Upper lobe of left lung (tissue), 6 donors: Measurements from ENCODE around the gene EXOC3. TPM values are rescaled to one million over a fixed set of nuclear protein-coding genes. Genes with fewer than 3 reads are reported as not detected.
A peak's percentile ranks its signal among the peaks of the same experiment; 100 is the strongest.

Experiments used
- ATAC-seq, 2 donors: fragments of 200-7000 bp; cut with Tn5 transposase; one replicate each; pipeline ENCODE4 v1.9.1; 2022; ENCODE audit warnings: mild to moderate bottlenecking in 2 of 2, moderate library complexity in 2 of 2; ENCODE audit not compliant: low FRiP score in 2 of 2
- DNase-seq, 2 donors: peaks; one replicate each; pipeline ENCODE4 v3.0.0-alpha.2; 2019 to 2020
- H3K27ac ChIP-seq, 4 donors: fragments of 200-600 bp; sonication (generic); one replicate each; pipeline ENCODE4 v1.5.1; 2016 to 2019
- H3K27me3 ChIP-seq, 4 donors: fragments of 200-600 bp; sonication (generic); one replicate each; pipeline ENCODE4 v1.5.1; 2017 to 2019
- H3K36me3 ChIP-seq, 4 donors: fragments of 200-600 bp; sonication (generic); one replicate each; pipeline ENCODE4 v1.5.1; 2016 to 2019
- H3K4me1 ChIP-seq, 4 donors: fragments of 200-600 bp; sonication (generic); one replicate each; pipeline ENCODE4 v1.5.1; 2018 to 2019
- H3K4me3 ChIP-seq, 4 donors: fragments of 200-600 bp; sonication (generic); one replicate each; pipeline ENCODE4 v1.5.1; 2017 to 2019; ENCODE audit warnings: mild to moderate bottlenecking in 2 of 4, moderate library complexity in 1 of 4
- H3K9me3 ChIP-seq, 4 donors: fragments of 200-600 bp; sonication (generic); one replicate each; pipeline ENCODE4 v1.5.1; 2018 to 2019
- EP300 ChIP-seq, 4 donors: sonication (generic); formaldehyde crosslinking; IDR thresholded peaks; one replicate each; pipeline ENCODE4 v1.5.1; 2017; ENCODE audit warnings: antibody characterized with exemption in 4 of 4, control low read depth in 2 of 4
- POLR2A ChIP-seq, 4 donors: fragments of 450-650 bp; IDR thresholded peaks; one replicate each; pipeline ENCODE4 v1.5.1; 2016 to 2017; ENCODE audit warnings: antibody characterized with exemption in 4 of 4, mild to moderate bottlenecking in 2 of 4
- POLR2AphosphoS5 ChIP-seq, 2 donors: sonication (generic); formaldehyde crosslinking; IDR thresholded peaks; one replicate each; pipeline ENCODE4 v1.5.1; 2017; ENCODE audit warnings: antibody characterized with exemption in 2 of 2
- WGBS, 2 donors: methylation state at CpG; one replicate each; pipeline ENCODE4 v1.1.5; 2017 to 2018; 5-methylcytosine and 5-hydroxymethylcytosine counted together
- total RNA-seq, 6 donors: library from RNA; depleted of rRNA in 4 of 6; stranded (reverse); fragments of >200 nt in 4 of 6; gene quantifications; one replicate each; pipeline versions ENCODE4 v1.1.0 to v1.2.1, GENCODE V29; 2016 to 2021
- TF ChIP-seq, protein P1 (sequence below), 6 experiments: fragments of 450-650 bp in 4 of 6; fragments of 200-600 bp in 2 of 6; sonication (generic) in 2 of 6; IDR thresholded peaks; one replicate each; pipeline ENCODE4 v1.5.1; 2016 to 2019; ENCODE audit warnings: antibody characterized with exemption in 6 of 6
- donor health status: DM: no; HTN: no; CAD: no; lungs with moderate emphysema.
- donor health status: DM: no; HTN: yes; CAD: no; lungs with severe emphysema.

Gene EXOC3
- total RNA-seq, 6 donors from 2014 or later, result 43.6 to 149 (median 64.5) TPM

GRCh38 chr5:415928-416635 lies 26.9 kb upstream of the EXOC3 start:
- ATAC-seq, result peak; percentile 33 to 70
- 71 to 94% methylated on average over 10 to 23 of the region's 24 CpGs for WGBS, 2 donors
- H3K36me3 ChIP-seq, result no peaks in the 10 kb centered on the region
- no peaks in the 10 kb centered on the region for H3K9me3 ChIP-seq
- DNase-seq, result peak in 1 of 2 donors; percentile 68
- no peak overlapping the region for H3K4me3 ChIP-seq
- no peaks in the 10 kb centered on the region for H3K27me3 ChIP-seq
- no peak for TF ChIP-seq POLR2A (IDR thresholded peaks at IDR 0.05)
- TF ChIP-seq POLR2AphosphoS5 (IDR thresholded peaks at IDR 0.05), result no peak
- no peak for TF ChIP-seq EP300 (IDR thresholded peaks at IDR 0.05)
- TF ChIP-seq, protein P1, sequence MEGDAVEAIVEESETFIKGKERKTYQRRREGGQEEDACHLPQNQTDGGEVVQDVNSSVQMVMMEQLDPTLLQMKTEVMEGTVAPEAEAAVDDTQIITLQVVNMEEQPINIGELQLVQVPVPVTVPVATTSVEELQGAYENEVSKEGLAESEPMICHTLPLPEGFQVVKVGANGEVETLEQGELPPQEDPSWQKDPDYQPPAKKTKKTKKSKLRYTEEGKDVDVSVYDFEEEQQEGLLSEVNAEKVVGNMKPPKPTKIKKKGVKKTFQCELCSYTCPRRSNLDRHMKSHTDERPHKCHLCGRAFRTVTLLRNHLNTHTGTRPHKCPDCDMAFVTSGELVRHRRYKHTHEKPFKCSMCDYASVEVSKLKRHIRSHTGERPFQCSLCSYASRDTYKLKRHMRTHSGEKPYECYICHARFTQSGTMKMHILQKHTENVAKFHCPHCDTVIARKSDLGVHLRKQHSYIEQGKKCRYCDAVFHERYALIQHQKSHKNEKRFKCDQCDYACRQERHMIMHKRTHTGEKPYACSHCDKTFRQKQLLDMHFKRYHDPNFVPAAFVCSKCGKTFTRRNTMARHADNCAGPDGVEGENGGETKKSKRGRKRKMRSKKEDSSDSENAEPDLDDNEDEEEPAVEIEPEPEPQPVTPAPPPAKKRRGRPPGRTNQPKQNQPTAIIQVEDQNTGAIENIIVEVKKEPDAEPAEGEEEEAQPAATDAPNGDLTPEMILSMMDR (IDR thresholded peaks at IDR 0.05), result no peak
- H3K27ac ChIP-seq, result peak overlapping the region in 1 of 4 donors; percentile 87
- H3K4me1 ChIP-seq, result peaks cover 0 to 30% (median 0%) of the 10 kb centered on the region in 4 donors

DNA sequence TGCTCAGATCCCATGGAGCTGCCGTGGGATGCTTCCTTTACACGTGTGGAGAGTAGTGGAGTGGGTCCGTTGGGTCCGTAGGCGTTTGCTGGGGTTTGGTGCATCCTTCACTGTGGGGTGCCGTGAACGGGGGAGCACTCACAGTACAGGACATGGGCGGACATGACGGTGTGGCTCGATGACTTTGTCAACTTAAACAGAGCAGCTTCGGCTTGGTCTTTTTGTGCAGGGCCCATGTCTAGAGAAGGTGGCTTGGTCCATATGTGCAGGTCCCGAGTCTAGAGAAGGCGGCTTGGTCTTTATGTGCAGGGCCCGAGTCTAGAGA lies 26.4 kb upstream of the EXOC3 start:
- Histone ChIP-seq H3K9me3 (no peaks in the 10 kb centered on the region), H3K36me3 (no peaks in the 10 kb centered on the region), H3K4me1 (peaks cover 0 to 30% (median 0%) of the 10 kb centered on the region in 4 donors), H3K27me3 (no peaks in the 10 kb centered on the region), H3K4me3 (no peak overlapping the region), H3K27ac (no peak overlapping the region)
- 90 to 95% methylated on average over 13 to 14 of the region's 14 CpGs for WGBS, 2 donors
- ATAC-seq (peak in 1 of 2 donors; percentile 41), DNase-seq (no peak)
- TF ChIP-seq, protein P1 (IDR thresholded peaks at IDR 0.05), result no peak
- no peak for TF ChIP-seq POLR2AphosphoS5 (IDR thresholded peaks at IDR 0.05)
- TF ChIP-seq POLR2A (IDR thresholded peaks at IDR 0.05), result no peak
- no peak for TF ChIP-seq EP300 (IDR thresholded peaks at IDR 0.05)

DNA sequence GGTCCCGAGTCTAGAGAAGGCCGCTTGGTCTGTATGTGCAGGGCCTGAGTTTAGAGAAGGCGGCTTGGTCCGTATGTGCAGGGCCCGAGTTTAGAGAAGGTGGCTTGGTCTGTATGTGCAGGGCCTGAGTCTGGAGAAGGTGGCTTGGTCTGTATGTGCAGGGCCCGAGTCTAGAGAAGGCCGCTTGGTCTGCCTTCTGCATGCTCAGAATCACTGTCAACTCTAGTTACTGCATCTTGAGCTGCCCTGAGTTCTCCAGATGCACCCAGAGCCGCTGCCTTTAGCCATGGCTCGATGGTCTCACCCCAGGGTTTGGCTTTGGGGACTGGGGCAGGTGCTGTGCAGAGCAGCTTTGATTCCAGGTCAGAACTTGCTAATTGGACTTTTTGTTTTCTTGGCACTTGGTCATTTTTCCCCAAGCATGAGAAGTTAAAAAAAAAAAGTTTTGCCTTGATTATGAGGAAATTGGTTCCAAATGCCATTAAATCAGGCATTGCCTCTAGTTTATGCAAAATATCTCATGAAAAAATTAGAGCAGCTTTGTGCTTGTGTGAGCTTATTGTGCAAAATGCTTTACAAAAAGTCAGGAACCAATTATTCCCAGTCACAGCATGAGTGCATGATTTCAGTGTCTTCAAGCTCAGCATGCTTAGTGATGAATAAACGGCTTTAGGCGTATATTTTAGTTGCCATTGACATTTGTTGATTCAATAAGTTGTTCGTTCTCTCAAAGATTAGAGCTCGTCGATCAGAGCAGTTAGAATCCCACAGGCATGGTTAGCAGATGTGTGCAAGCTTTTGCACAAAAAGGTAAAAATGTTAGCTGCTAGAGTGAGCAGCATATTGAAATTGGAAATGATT lies 25.4 kb upstream of the EXOC3 start:
- DNase-seq, result no peak
- no peak for ATAC-seq
- Histone ChIP-seq H3K4me1 (peaks cover 0 to 30% (median 0%) of the 10 kb centered on the region in 4 donors), H3K27ac (no peak overlapping the region), H3K9me3 (no peaks in the 10 kb centered on the region), H3K27me3 (no peaks in the 10 kb centered on the region), H3K36me3 (no peaks in the 10 kb centered on the region), H3K4me3 (no peak overlapping the region)
- 90 to 91% methylated on average over 14 of the region's 14 CpGs for WGBS, 2 donors
- TF ChIP-seq POLR2A (IDR thresholded peaks at IDR 0.05) (no peak), POLR2AphosphoS5 (IDR thresholded peaks at IDR 0.05) (no peak), EP300 (IDR thresholded peaks at IDR 0.05) (no peak)
- TF ChIP-seq, protein P1 (IDR thresholded peaks at IDR 0.05), result no peak

GRCh38 chr5:418162-419121 lies 24.5 kb upstream of the EXOC3 start:
- DNase-seq, result peak in 1 of 2 donors; percentile 53
- TF ChIP-seq POLR2AphosphoS5 (IDR thresholded peaks at IDR 0.05), result no peak
- TF ChIP-seq POLR2A (IDR thresholded peaks at IDR 0.05), result no peak
- no peak for TF ChIP-seq EP300 (IDR thresholded peaks at IDR 0.05)
- TF ChIP-seq, protein P1 (IDR thresholded peaks at IDR 0.05), result no peak

More at GRCh38 chr5:418162-419121, 24.5 kb upstream of the EXOC3 start:
- peaks cover 0 to 30% (median 0%) of the 10 kb centered on the region in 4 donors for H3K4me1 ChIP-seq
- ATAC-seq, result no peak
- WGBS, 2 donors, result 80 to 88% methylated on average over 11 to 18 of the region's 18 CpGs
- no peak overlapping the region for H3K27ac ChIP-seq
- no peaks in the 10 kb centered on the region for H3K27me3 ChIP-seq
- no peaks in the 10 kb centered on the region for H3K36me3 ChIP-seq
- H3K4me3 ChIP-seq, result no peak overlapping the region
- no peaks in the 10 kb centered on the region for H3K9me3 ChIP-seq
